GM21576 (cell line): ENCODE results near the gene PRKCG.
A peak's percentile ranks its signal among the peaks of the same experiment; 100 is the strongest.
"Not testable (repeated sequence)": the region's sequence is repeated elsewhere in the genome, so short reads cannot be mapped to it uniquely, and the experiment has no call there.

Experiments
- ATAC-seq: cut with Tn5 transposase; IDR thresholded peaks from one replicate; pipeline ENCODE4 v1.9.1; 2021; ENCODE audit warnings: mild to moderate bottlenecking, moderate library complexity; ENCODE audit not compliant: unreplicated experiment

PRKCG gene

DNA sequence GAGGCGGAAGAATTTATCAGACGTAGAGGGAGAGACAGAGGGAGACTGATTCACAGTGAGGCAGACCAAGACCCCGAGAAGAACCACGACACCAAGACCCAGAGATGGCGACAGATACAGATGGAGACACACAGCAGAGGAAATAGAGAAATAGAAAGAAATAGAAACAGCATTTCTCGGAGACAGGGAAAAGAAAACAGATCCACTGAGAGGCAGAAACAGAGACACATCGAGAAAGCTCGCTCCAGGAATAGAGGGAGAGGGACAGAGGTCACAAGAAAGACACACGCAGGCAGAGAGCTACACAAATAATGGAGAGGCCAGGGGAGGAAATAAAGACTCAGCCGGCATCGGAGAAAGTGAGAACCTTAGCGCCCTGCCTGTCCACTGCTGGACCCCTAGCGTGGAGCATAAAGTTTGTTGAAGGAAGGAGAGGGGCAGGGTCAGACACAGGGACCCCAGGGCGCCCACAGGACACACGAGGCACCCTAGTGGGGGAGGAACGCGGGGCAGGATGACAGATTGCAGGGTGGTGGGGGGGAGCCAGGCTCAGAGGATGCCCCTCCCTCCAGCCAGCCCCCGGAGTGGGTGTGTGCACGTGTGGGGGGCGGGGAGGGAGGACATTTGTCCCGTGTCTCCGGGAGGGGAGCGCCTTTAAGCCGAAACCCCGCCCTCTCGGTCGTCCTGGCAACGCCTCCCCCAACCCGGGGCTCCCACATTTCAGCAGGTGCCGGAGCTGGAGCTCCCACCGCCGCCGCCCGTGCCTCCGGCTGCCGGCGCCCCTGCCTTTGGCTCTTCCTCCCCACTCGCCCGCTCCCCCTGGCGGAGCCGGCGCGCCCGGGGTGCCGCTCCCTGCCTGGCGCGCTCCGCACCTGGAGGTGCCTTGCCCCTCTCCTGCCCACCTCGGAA is at the start of gene PRKCG:
Gene PRKCG (plus strand): TSS at position 716 of the 909 bp plus-strand sequence. CDS start 298 bp downstream, outside the sequence.
- no peak for ATAC-seq

DNA sequence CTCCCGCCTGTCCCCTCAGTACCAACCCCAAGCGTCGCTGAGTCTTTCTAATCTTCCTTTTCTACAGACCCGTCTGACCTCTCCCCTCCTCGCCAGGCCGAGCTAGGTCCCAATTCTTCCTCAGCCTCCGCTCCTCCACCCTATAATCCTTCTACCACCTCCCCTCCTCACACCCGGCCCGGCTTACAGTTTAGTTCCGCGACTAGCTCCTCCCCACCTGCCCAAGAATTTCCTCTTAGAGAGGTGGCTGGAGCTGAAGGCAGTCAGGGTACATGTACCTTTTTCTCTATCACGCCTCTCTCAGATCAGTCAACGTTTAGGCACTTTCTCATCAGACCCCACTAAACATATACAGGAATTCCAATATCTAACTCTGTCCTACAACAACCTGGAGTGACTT is 49.1 kb upstream of the PRKCG start:
- not testable (repeated sequence) for ATAC-seq

DNA sequence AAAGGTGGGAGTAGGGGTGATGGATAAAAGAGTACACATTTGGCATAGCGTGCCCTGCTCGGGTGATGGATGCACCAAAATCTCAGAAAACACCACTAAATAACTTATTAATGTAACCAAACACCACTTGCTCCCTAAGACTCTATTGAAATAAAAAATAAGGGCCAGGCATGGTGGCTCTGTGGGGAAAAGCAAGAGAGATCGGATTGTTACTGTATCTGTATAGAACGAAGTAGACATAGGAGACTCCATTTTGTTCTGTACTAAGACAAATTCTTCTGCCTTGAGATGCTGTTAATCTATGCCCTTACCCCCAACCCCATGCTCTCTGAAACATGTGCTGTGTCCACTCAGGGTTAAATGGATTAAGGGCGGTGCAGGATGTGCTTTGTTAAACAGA is 43.6 kb upstream of the PRKCG start:
- not testable (repeated sequence) for ATAC-seq

DNA sequence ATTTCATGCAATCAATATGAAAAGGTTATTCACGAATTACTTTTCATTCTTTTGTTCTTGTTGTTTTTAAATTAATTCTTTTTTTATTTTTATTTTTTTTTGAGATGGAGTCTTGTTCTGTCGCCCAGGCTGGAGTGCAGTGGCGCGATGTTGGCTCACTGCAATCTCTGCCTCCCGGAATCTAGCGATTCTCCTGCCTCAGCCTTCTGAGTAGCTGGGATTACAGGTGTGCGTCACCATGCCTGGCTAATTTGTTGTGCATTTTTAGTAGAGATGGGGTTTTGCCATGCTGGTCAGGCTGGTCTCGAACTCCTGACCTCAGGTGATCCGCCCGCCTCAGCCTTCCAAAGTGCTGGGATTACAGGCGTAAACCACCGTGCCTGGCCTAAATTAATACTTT is 41.8 kb upstream of the PRKCG start:
- not testable (repeated sequence) for ATAC-seq

DNA sequence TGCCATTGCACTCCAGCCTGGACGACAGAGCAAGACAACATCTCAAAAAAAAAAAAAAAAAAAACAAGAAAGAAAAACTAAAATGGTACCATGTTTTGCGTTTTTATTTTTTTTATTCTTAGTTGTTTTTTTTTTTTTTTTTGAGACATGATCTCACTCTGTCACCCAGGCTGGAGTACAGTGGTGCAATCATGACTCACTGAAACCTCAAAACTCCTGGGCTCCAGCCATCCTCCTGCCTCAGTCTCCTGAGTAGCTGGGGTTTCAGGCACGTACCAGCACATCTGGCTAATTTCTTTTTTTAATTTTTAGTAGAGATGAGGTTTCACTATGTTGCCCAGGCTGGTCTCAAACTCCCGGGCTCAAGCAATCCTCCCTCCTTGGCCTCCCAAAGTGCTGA is 41.1 kb upstream of the PRKCG start:
- ATAC-seq = not testable (repeated sequence)

DNA sequence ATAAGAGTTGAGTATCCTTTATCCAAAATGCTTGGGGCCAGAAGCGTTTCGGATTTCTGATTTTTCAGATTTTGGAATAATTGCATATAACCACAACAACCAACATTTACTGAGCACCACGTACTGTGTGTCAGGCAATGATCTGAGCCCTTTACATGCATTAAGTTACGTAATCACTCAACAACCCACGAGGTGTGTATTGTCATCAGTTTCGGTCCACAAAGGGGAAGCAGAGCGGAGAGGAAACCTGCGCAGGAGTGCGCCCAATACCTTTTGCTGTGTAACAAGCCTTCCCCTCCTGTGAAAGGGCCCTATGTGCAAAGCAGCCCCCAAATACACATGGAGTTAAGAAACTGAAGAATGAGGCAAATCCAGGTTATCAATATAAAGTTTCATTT is 37.1 kb upstream of the PRKCG start:
- no peak for ATAC-seq

DNA sequence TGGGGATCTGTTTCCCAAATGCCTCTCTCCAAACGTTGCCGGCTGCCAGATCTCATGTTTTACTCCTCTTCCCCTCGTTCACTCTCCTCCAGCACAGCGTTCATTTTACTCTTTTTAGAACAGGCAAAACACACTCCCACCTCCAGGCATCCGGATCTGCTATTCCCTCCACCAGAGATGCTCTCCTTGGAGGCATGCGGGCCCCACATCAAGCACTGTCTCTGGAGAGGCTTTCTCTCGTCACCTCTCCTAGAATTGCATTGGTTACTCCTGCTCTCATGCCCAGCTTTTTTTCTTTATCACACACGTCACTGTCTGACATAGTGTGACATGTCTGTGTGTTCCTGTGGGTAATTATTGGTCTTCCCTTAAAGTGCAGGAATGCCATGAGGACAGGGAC is 34.4 kb upstream of the PRKCG start:
- no peak for ATAC-seq

DNA sequence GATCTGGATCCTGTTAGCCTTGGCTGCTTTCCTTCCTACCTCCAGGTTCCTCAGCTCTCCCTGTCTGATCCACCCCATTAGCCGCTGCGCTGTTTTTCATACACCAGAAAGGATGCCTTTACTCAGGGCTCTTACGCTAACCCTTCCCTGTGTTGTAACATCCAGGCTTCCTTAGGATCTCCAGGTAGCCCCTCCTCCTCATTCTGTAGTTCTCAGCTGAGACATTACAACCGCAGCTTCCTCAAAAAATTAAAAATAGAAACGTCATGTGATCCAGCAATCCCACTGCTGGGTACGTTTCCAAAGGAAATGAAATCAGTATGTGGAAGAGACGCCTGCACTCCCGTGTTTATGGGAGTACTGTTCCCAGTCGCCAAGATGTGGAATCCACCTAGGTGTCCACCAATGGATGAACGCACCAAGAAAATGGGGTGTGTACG is 32.7 kb upstream of the PRKCG start:
- ATAC-seq = no peak

DNA sequence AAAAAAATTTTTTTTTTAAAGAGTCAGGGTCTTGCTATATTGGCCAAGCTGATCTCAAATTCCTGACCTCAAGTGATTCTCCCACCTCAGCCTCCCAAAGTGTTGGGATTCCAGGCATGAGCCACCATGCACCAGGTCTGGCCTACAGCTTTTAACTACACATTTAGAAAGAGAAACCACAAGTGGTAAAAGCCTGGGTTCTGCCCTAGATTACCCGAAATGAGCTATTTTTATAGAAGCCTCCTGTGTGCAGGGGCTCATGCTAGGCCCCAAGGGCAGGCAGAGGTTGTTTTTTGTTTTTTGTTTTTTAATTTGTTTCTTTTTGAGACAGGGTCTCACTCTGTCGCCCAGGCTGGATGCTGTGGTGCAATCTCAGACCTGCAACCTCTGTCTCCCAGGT is 28.3 kb upstream of the PRKCG start:
- peak; percentile 48 for ATAC-seq

DNA sequence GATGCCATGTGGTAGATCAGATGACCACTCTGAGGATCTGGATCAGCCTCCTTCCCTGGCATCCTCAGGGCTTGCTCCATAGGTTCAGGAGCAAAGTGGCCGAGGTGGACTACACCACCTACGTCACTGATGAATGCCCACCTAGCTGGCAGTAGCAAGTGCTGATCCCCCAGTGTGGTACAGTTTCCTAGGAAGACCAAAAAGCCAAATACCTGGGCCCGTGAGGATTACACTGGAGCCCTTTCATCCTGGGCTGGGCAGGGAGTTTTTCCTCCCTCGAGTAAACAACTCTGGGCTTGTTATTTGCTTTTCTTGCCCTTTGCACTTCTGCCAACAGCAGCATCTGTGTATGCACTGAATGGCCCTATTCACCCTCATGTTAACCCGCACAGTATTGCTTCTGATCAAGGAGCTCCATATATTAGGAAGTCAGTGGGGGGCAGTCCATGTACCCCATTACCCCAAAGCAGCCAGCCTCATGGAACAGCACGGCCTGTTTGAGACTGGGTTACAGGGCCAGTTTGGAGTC is 17.6 kb upstream of the PRKCG start:
- ATAC-seq = no peak

DNA sequence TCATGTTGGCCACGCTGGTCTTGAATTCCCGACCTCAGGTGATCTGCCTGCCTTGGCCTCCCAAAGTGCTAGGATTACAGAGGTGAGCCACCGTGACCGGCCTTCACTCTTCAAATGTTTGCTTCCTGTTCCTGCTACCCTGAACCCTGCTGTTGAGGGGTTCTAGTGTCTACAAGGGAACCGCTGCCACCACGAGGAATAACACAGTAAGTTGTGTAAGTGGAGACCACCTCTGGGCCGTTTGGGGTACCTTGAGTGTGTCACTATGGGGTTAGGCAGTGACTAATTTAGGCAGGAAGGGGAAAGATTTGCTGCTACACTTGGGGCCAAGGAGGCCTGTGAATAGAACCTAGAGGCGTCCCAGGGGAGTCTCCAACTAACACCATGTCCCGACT is 16.5 kb upstream of the PRKCG start:
- ATAC-seq = no peak

DNA sequence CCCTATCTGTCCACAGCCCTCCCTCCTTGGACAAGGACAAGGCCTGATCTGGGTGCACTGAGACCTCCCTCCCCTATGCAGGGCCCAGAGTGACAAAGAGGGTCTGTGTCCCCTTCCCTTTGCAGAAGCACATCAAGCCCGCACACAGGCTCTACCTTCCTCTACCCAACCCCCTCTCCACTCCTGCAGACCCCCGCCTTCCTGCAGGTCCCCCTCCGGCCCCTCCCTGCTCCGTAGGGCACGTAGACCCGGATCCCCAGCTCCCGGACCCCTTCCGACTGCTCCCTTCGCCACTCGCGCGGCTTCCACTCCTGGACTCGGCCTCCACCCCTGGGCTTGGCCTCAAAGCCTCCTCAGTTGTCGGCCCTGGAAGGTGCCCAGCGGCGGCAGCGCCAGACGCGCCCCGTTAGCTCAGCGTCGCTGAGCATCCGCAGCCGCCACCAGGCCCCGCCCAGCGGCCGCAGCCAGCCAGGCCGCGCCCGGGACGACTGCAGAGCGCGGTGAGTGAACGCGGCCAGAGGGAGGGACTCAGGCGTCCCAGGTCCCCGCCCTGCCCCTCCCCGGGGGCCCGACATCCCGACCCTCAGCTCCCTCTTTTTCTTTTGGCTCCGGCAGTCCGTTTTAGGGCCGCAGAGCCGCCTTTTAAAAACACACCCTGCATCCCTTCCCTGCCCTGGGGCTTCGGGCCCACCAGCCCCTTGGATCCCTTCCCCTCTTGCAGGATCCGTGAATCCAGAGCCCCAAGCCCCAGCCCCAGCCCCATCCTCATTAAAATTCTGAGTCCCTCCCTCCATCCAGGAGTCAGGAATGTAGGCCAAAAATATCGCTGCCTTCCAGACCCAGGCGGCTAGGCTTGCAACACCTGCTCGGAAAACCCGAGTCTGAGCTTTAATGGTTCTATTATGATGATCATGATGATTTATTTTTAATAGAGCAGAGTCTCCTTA is 15.8 kb upstream of the PRKCG start:
- peak; percentile 36 for ATAC-seq

DNA sequence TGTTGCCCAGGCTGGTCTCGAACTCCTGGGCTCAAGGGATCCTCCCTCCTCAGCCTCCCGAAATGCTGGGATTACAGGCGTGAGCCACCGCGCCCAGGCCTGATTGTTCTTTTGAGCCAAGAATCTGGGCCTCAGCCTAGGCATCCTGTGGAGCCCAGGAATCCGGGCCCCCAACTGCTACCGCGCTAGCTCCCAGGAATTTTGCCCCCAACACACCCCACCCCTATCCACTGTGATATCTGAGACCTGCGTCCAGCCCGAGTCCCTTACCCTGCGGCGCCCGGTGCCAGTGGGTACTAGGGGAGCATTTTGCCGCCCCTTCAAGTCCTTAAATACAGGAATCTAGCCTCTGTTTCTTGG is 15.2 kb upstream of the PRKCG start:
- ATAC-seq = no peak

DNA sequence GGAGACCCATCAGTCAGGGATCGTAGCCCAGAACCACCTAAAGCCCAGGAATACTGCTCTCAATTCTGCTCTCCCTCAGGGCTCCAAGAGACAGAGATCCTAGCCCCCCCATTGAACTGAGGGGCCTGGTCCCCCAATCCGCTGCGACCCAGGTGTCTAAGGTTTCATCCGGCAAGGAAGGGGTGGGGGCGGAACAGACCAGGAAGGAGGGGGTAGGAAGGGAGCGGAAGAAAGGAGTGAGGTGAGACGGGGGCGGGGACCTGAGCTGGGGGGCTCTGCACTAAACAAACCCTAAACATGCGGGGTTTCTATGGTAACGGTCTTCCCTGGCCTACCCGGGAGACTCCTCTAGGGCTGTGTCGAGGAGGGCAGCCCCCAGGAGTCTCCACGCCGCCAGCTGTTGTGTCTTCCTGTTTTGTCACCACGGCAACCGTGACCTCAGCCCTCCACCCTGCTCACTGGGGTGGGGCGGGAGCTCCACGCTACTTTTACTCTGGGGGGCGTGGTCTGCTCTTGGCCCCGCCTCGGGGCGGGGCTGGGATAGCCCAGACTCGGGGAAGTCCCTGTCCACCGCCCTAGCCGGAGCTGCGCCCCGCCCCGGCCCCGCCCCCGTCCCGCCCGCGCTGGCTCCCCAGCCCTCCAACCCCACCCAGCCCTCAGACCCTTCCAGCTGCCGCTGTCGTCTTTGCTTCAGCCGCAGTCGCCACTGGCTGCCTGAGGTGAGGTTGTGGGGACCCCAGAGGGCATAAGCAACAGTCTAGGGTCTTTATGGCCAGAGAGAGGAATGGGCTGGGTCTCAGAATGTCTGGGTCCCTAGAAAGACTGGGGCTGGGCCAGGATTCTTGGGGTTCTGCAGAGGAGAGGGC is 14.5 kb upstream of the PRKCG start, which contains the start of gene MYADM:
Gene MYADM (plus strand): TSS at position 659 of the 866 bp plus-strand sequence. CDS start 5,647 bp downstream, outside the sequence.
- peak; percentile 69 for ATAC-seq

DNA sequence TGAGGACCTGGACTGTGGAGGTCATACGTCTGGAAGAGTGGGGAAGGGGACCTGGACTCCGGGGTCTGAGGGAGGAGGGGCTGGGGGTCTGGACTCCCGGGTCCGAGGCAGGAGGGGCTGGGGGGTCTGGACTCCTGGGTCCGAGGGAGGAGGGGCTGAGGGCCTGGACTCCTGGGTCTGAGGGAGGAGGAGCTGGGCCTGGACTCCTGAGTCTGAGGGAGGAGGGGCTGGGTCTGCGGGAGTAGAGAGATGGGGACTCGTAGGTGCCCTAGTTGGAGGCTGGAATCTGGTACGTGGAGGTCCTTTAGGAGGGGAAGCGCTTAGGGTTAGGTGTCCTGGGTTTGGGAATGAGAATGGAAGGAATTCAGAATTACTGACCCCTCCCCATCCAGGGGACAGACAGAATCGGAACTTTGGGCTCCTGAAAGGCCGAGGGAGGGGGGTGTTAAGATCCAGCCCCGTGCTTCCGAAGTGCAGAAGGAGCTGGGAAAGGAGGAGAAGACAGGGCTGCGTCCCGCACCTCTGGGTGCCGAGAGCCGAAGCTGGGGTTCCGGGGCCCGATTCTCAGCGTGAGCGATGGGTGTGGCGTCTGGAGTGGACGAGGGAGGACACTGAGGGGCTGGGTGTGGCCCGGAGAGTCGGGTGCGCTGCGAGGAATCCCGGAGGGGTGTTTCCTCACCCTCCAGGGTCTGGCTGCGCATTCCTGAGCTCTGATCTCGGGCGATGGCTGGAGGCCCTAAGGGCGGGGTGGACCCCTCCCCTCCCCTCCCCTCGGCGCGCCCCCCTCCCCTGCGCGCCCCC is 13.7 kb upstream of the PRKCG start:
- no peak for ATAC-seq

DNA sequence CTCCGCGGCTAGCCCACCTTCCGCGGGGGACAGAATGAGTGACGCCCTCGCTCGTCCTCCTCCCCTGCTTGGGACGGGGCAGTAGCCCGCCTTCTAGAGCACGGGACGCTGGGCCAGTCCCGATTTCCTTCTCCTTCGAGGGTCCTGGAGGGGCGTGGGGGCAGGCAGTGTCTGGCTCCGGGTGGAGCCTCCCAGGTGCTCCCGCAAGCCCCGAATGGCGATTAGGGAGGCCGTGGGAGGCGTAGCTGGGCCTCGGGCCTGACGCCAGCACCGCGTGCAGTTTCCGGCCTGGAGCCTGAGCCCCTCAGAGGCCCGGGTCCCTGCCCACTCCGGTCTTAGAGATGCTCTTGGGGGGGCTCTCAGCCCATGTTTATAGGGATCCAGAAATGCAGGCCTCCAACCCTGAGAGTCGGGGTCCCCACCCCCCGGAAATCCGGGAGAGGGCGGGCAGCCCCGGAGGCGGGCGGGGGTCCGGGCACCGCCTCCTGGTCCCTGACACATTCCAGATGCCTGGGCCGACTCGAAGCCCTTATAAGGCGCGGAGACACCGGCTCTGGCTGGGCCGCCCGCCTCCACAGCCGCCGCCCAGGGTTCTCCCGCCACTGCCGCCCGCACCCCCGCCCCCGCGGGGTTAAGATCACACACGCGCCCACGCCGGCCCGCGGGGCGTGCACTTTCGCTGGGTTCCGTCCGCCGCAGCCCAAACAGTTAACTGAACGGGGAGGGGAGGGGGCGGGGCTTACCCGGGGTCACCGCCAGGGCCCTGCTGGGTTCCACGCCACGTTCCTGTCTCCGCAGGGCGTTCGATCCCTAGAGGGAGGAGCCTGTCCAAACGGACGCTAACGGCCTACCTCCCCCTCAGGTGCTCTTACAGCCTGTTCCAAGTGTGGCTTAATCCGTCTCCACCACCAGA is 12.8 kb upstream of the PRKCG start:
- ATAC-seq = peak; percentile 27

DNA sequence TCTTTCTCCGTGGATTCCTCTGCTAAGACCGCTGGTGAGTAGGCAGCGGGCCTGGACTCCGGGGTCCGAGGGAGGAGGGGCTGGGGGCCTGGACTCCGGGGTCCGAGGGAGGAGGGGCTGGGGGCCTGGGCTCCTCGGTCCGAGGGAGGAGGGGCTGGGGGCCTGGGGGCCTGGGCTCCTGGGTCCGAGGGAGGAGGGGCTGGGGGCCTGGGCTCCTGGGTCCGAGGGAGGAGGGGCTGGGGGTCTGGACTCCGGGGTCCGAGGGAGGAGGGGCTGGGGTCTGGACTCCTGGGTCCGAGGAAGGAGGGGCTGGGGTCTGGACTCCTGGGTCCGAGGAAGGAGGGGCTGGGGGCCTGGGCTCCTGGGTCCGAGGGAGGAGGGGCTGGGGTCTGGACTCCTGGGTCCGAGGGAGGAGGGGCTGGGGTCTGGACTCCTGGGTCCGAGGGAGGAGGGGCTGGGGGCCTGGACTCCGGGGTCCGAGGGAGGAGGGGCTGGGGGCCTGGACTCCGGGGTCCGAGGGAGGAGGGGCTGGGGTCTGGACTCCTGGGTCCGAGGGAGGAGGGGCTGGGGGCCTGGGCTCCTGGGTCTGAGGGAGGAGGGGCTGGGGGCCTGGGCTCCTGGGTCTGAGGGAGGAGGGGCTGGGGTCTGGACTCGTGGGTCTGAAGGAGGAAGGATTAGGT is 12.1 kb upstream of the PRKCG start:
- ATAC-seq = not testable (repeated sequence)

DNA sequence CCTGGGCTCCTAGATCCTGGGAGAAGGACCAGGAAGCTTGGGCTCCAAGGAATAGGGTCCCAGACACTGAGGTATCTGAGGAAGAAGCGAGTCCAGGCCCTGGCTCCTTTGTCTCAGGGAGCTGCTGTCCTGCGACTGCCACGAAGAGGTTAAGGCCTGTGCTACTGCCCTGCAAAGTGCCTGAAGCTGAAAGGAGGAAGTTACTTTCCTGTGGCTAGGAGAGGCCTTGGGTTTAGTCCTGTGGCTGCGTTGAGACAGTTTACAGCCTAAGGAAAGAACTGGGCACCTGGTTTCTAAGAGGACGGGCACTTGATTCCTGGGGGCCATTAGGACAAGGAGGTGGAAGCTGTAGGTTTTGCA is 11.5 kb upstream of the PRKCG start:
- no peak for ATAC-seq
